GM20000 (cell line): ENCODE measurements around the gene CLCN5.
"Not testable (repeated sequence)": the region's sequence is repeated elsewhere in the genome, so short reads cannot be mapped to it uniquely, and the experiment has no call there.

Experiments used
- DNase-seq: peaks from one replicate; pipeline ENCODE4 v3.0.0; 2012; ENCODE audit warnings: low spot score
- CTCF ChIP-seq: IDR thresholded peaks from 2 replicates; pipeline ENCODE4 v1.5.1; 2012; ENCODE audit warnings: mild to moderate bottlenecking, control low read depth; ENCODE audit errors: extremely low read depth, missing control alignments

CLCN5 gene

GRCh38 chrX:49996474-49996873 lies 74.1 kb downstream of the CLCN5 start:
- no peak for DNase-seq
- TF ChIP-seq CTCF = no peak

DNA sequence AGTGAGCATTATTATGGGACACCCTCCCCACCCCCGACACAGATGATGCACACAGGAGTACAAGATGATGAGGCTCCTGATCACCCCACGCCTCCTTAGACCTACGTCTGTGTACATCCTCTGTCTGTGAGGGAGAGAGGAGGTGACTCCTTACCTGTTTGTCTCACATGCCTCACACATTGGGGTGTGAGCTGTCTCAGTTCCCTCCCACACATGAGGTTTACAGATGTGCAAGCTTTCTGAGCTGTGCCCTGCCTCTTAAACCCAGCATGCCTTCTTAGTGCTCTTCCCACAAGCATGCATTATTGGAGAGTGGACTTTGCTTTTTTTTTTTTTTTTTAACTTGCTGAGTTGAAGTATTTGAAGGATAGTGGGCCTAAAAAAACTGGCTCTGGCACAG lies 76.7 kb downstream of the CLCN5 start:
- DNase-seq = no peak
- TF ChIP-seq CTCF = no peak

- no peak for DNase-seq
- no peak for TF ChIP-seq CTCF
Measured at GRCh38 chrX:50000937-50001542, 78.6 kb downstream of the CLCN5 start.

- no peak for TF ChIP-seq CTCF
- DNase-seq = no peak
Measured at GRCh38 chrX:50002067-50002714, 79.8 kb downstream of the CLCN5 start.

GRCh38 chrX:50003467-50003866 lies 81.1 kb downstream of the CLCN5 start:
- no peak for DNase-seq
- TF ChIP-seq CTCF = no peak

GRCh38 chrX:50003927-50004326 lies 81.5 kb downstream of the CLCN5 start:
- DNase-seq = no peak
- TF ChIP-seq CTCF = no peak

DNA sequence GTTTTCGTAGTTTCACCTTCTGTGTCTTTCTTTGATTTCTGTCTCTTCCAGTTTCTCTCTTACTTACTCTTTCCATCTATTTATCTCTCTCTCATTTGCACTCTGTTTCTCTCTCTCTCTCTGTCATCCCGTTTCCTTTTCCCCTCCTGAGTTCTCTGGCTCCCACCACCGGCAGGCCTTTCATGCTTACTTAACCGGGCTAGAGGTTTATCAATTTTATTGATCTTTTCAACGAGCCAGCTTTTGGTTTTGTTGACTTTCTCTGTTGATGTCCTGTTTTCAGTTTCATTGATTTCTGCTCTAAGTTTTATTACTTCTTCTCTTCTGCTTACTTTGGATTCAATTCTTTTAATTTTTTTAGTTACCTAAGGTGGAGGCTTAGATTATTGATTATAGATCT lies 103.2 kb downstream of the CLCN5 start:
- DNase-seq = not testable (repeated sequence)

- no peak for DNase-seq
- no peak for TF ChIP-seq CTCF
Measured at GRCh38 chrX:50035126-50035525, 112.7 kb downstream of the CLCN5 start.
